SH-SY5Y (cell line): ENCODE results near the gene CIITA.

Experiments
- GATA2 ChIP-seq: IDR thresholded peaks from 2 replicates; pipeline ENCODE4 v1.6.1; 2011; ENCODE audit warnings: mild to moderate bottlenecking, low read depth, low read length
- GATA3 ChIP-seq: IDR thresholded peaks from 2 replicates; pipeline ENCODE4 v1.6.1; 2011; ENCODE audit warnings: low read depth, mild to moderate bottlenecking, low read length, moderate library complexity

- TF ChIP-seq GATA2 (no peak), GATA3 (no peak)
Measured at GRCh38 chr16:10922328-10923145, 45.5 kb downstream of the CIITA start.
